IPS DF 19.7 (cell line): Measurements from ENCODE around the gene ZMYND11.

Source experiments
- DNase-seq: peaks from one replicate; pipeline ENCODE4 v3.0.0-alpha.2; 2013; ENCODE audit warnings: low read depth, low spot score

Gene ZMYND11

DNA sequence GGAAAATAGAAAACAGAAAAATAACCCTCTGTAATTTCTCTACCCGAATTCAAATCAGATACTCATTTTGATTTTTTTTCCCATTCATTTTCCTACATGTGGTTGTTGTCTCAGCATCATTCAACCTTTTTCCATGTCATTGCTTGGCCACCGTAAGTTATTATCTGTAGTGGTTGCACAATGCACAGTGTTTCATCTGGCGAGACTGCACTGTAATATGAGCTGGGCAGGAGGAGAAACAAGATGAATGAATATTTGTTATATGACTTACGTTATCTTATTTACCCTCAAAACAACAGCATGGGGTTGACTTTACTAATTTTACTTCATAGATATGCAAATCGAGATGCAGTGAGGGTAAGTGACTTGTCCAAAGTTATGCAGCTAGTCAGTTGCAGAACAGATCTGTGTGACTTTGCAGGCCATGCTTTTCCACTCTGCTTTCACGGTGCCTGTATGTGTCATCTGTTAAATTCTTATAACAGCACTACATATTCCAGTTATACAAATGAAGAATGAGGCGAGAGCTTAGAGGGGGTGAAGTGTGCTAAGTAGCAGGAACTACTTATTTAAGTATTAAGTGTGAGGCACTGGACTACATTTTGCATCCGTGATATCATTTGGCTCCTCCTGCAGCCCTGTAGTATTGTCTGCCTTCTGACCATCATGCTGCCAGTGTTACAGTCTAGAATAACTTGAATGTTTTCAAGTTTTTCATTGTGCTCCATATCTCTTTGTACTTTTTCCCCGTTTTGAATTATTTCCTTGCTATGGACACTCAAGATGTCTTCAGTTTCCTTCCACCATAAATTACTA, 56.7 kb downstream of the ZMYND11 start:
- DNase-seq: no peak

GRCh38 chr10:194281-194680, 59.0 kb downstream of the ZMYND11 start:
- DNase-seq: no peak

GRCh38 chr10:200405-200804, 65.2 kb downstream of the ZMYND11 start:
- DNase-seq: no peak

- DNase-seq: no peak
Observed at GRCh38 chr10:201328-201771, 66.1 kb downstream of the ZMYND11 start.

- DNase-seq: no peak
Observed at GRCh38 chr10:208616-209015, 73.4 kb downstream of the ZMYND11 start.

- DNase-seq: no peak
Observed at GRCh38 chr10:209357-209756, 74.1 kb downstream of the ZMYND11 start.

- DNase-seq: no peak
Observed at GRCh38 chr10:210297-210696, 75.0 kb downstream of the ZMYND11 start.

- no peak for DNase-seq
Observed at GRCh38 chr10:215444-215843, 80.2 kb downstream of the ZMYND11 start.

GRCh38 chr10:218798-219197, 83.5 kb downstream of the ZMYND11 start:
- DNase-seq: no peak

DNA sequence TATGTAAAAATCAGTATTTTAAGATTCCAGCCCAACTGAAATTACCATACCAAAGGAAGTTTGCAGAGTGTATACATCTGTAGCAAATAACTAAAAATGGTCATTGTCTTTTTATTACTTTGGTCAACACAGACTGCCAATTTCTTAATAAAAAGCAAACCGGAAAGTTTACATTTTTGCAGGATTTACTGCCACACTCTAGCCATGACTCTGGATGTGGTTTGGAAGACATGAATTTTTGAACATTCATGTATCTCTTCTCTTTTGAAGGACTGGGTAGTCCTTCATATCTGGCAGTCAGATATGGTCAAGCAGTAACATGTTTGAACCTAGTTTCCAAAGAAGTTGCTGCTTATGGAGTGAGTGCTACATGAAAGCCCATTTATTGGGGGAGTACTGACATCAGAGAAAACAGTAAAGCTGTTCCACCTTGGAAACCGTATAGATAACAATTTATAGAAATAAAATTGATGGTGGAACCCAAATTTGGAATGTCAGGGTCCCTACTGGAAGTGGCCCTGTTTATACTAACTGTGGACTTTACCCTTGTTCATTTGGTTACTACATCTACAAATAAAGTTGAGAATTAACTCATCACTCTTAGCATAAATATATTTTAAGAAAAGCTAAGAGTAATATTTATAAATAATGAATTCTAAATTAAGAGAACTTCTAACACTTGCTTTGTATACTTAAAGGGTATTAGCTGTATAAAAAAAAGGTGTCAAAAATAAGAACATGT, 84.6 kb downstream of the ZMYND11 start:
- no peak for DNase-seq

DNA sequence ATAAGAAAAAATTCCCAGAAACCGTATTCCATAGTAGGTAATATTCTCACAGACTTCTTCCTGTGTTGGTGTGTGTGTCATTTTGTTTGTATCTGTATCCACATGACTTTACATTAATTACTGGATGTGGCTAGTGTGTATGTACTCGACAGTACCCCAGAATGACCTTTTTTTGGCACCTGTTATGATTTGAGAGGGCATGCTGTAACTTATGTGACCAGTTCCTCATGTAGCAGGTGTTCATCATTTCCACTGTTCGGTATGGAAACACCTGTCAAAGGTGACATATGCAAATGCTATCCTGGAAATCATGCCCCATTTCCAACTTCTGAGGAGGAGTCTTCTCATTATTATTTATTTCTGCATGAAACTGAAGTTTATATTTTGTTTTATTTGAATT, 89.3 kb downstream of the ZMYND11 start:
- DNase-seq: no peak

DNA sequence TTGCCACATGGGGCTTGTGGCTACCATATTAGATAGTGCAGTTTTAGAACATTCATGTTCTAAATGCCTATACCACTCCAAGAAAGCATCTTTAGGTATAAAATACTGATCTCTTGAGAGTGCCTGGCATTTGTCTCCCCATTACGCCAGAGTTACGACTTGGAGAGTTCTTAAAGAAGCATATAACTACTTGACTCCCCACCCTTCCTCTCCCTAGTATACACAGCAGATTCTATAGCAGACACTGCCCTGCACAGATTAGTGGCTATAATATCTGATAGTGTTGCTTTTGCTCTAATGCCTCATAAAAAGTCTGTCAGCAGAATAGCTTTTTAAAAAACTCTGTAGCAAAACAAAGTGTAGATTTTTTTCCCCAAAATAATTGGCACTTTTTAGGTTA, 90.8 kb downstream of the ZMYND11 start:
- DNase-seq: no peak

- no peak for DNase-seq
Observed at GRCh38 chr10:227014-227413, 91.8 kb downstream of the ZMYND11 start.

- no peak for DNase-seq
Observed at GRCh38 chr10:228366-228765, 93.1 kb downstream of the ZMYND11 start.

- DNase-seq: no peak
Observed at GRCh38 chr10:230758-231157, 95.5 kb downstream of the ZMYND11 start.

GRCh38 chr10:232061-232460, 96.8 kb downstream of the ZMYND11 start:
- DNase-seq: no peak

DNA sequence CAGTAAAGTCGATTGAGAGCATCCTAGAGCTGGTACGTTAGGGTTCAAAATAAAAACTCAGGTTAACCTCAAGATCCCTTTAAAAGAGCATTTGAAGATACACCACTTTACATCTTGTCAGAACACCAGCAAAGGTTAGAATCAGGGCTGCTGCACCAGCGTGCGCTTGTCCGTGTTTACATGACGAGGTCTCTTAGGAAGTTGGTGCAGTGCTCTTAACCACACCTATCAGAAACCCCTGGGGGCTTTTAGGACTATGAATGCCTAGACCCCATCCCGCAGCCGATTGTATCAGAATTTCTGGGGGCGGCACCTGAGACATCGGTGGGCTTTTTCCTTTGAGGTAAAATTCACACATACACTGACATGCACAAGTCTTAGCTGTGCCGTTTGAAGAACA, 97.6 kb downstream of the ZMYND11 start:
- DNase-seq: no peak

DNA sequence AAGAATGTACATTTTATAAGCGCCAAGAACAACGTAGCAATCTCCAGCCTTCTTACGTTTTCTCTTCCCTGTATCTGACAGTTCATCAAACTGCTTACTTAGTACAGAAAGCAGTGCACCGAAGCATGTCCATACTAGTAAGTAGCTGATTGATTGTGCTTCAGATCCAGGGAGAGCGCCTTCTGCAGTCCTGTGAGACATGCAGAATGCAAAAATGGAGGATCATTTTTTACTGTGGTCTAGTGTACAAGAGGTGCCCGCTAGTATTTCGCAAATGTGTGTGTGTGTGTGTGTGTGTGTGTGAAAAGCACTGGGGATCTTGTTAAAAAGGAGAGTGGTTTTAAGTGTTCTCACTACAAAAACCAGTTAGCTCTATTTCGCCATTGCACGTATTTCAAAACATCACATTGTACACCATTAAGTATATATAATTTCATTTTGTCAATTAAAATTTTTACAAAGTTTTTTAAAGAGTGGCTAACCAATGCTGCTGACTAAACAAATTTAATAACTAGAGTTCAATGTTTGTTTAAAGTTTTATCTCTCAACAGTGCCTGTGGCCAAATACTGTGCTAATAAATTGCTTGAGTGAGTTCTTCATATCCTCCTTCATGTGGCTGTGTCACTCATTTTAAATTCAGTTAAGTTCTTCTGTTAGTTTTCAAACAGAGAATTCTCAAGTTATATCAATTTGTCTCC, 99.6 kb downstream of the ZMYND11 start:
- no peak for DNase-seq

- no peak for DNase-seq
Observed at GRCh38 chr10:235915-236314, 100.7 kb downstream of the ZMYND11 start.

- DNase-seq: no peak
Observed at GRCh38 chr10:239109-239508, 103.9 kb downstream of the ZMYND11 start.

- no peak for DNase-seq
Observed at GRCh38 chr10:241451-241850, 106.2 kb downstream of the ZMYND11 start.

DNA sequence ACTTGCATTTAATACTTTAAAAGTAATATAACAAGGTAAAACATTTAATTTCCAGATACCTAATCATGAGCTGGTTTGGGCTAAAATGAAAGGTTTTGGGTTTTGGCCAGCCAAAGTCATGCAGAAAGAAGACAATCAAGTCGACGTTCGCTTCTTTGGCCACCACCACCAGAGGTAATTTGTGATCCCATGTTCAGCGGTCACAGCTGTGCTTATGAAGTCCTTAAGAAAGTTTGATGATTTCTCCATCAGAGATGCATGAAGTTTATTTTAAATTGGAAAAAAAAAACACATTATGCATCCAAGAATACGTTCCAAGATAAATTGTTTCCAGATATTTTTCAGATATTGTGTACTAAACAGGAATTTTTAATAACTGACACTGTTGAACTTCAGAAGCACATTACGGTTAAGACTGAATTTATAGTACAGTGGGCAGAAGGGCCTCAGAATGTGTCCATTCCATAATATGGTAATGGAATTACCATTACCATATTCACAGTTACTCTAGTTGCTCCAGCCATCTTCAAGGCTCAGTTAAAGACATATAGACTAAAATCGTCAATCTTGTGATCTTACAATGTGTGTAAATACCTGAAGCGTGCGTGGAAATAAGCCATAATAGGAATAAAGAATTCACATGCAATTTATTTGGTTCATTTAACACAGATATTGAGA, 106.8 kb downstream of the ZMYND11 start:
- no peak for DNase-seq
